OCI-LY1 (cell line): ENCODE measurements around the gene XYLT1.

Experiments
- CTCF ChIP-seq: fragments of 200-600 bp; sonication (generic), shearing (Covaris generic); IDR thresholded peaks from 2 replicates; pipeline ENCODE4 v1.5.1; 2017; ENCODE audit warnings: mild to moderate bottlenecking, antibody characterized with exemption, low read length, moderate library complexity, mixed read lengths
- EZH2 ChIP-seq: fragments of 200-600 bp; sonication (generic), shearing (Covaris generic); IDR thresholded peaks from 2 replicates; pipeline ENCODE4 v1.8.0; 2017; ENCODE audit warnings: borderline replicate concordance, mixed run types, mild to moderate bottlenecking, antibody characterized with exemption, low read length, moderate library complexity, mixed read lengths

GRCh38 chr16:17269439-17269838, 201.3 kb downstream of the XYLT1 start:
- TF ChIP-seq EZH2 (no peak), CTCF (no peak)
